Measurements from ENCODE around the gene OSTN.

DNA sequence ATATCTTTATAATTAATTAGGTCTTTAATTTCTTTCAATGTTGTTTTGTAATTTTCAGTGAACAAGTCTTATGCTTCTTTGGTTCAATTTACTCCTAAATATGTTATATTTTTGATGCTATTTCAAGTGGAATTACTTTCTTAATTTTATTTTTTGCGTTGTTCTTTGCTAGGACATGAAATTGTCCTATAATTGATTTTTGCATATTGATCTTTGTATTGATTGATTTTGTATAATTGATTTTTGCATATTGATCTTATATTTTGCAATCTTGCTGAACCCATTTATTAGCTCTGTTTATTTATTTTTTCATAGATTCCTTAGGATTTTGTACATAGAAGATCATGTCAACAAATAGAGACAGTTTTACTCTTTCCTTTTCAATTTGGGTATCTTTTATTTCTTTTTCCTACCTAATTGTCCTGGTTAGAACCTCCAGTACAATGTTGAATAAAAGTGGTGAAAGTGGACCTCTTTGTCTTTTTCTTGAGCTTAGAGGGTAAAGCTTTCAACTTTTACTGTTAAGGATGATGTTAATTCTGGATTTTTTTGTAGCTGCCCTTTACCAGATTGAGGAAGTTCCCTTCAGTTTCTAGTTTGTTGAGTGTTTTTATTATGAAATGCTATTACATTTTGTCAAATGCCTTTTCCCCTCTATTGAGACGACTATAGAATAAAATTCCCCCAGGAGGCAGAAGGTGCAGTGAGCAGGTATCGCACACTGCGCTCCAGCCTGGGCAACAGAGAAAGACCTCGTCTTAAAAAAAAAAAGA lies 93.4 kb downstream of the OSTN start:
- TF ChIP-seq, protein P1, sequence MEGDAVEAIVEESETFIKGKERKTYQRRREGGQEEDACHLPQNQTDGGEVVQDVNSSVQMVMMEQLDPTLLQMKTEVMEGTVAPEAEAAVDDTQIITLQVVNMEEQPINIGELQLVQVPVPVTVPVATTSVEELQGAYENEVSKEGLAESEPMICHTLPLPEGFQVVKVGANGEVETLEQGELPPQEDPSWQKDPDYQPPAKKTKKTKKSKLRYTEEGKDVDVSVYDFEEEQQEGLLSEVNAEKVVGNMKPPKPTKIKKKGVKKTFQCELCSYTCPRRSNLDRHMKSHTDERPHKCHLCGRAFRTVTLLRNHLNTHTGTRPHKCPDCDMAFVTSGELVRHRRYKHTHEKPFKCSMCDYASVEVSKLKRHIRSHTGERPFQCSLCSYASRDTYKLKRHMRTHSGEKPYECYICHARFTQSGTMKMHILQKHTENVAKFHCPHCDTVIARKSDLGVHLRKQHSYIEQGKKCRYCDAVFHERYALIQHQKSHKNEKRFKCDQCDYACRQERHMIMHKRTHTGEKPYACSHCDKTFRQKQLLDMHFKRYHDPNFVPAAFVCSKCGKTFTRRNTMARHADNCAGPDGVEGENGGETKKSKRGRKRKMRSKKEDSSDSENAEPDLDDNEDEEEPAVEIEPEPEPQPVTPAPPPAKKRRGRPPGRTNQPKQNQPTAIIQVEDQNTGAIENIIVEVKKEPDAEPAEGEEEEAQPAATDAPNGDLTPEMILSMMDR (IDR thresholded peaks at IDR 0.05), result no peak
- TF ChIP-seq POLR2A (IDR thresholded peaks at IDR 0.05; ENCODE audit: low read depth) (no peak), EP300 (IDR thresholded peaks at IDR 0.05) (no peak), POLR2AphosphoS5 (IDR thresholded peaks at IDR 0.05) (no peak)
